Stimulated activated CD4-positive, alpha-beta T cell treated with anti-CD3 and anti-CD28 coated beads, Interleukin-2, amount 100 ng/mL, for 48 hours (primary cell): Measurements from ENCODE around the gene CHURC1.

ENCODE experiments used
- DNase-seq, 2 donors: peaks; one replicate each; pipeline ENCODE4 v3.0.0-alpha.2; 2020

The CHURC1 gene

GRCh38 chr14:64940336-64940910, 26.2 kb downstream of the CHURC1 start:
- no peak for DNase-seq

- DNase-seq = no peak
Measured at GRCh38 chr14:64942531-64943111, 28.4 kb downstream of the CHURC1 start, which contains the start of gene GPX2. TSS of gene GPX2 (minus strand) at chr14:64942745. CDS start at chr14:64942726, 19 bp downstream.

GRCh38 chr14:64943556-64943955, 29.3 kb downstream of the CHURC1 start:
- no peak for DNase-seq

GRCh38 chr14:64944041-64944440, 29.8 kb downstream of the CHURC1 start:
- no peak for DNase-seq

- DNase-seq = no peak
Measured at GRCh38 chr14:64944861-64945260, 30.6 kb downstream of the CHURC1 start.

GRCh38 chr14:64945431-64946178, 31.4 kb downstream of the CHURC1 start:
- DNase-seq = no peak

- no peak for DNase-seq
Measured at GRCh38 chr14:64946310-64947045, 32.2 kb downstream of the CHURC1 start.

GRCh38 chr14:64947710-64948611, 33.7 kb downstream of the CHURC1 start:
- no peak for DNase-seq

GRCh38 chr14:64948612-64949210, 34.5 kb downstream of the CHURC1 start:
- no peak for DNase-seq

- DNase-seq = no peak
Measured at GRCh38 chr14:64950889-64951288, 36.6 kb downstream of the CHURC1 start.

- DNase-seq = no peak
Measured at GRCh38 chr14:64951291-64951690, 37.0 kb downstream of the CHURC1 start.

- no peak for DNase-seq
Measured at GRCh38 chr14:64951724-64952123, 37.5 kb downstream of the CHURC1 start.

- no peak for DNase-seq
Measured at GRCh38 chr14:64952598-64953309, 38.5 kb downstream of the CHURC1 start.

GRCh38 chr14:64953310-64953654, 39.0 kb downstream of the CHURC1 start:
- no peak for DNase-seq

- no peak for DNase-seq
Measured at GRCh38 chr14:64953661-64954060, 39.4 kb downstream of the CHURC1 start.

GRCh38 chr14:64954491-64955240, 40.4 kb downstream of the CHURC1 start:
- no peak for DNase-seq

- no peak for DNase-seq
Measured at GRCh38 chr14:64955297-64955696, 41.0 kb downstream of the CHURC1 start.

- DNase-seq = no peak
Measured at GRCh38 chr14:64956697-64957406, 42.6 kb downstream of the CHURC1 start.

GRCh38 chr14:64958201-64958600, 43.9 kb downstream of the CHURC1 start:
- no peak for DNase-seq

- DNase-seq = no peak
Measured at GRCh38 chr14:64958743-64959142, 44.5 kb downstream of the CHURC1 start.
